Measurements from ENCODE around the gene PSMA5.
"Not testable (repeated sequence)": the region's sequence is repeated elsewhere in the genome, so short reads cannot be mapped to it uniquely, and the experiment has no call there.

PSMA5 gene

DNA sequence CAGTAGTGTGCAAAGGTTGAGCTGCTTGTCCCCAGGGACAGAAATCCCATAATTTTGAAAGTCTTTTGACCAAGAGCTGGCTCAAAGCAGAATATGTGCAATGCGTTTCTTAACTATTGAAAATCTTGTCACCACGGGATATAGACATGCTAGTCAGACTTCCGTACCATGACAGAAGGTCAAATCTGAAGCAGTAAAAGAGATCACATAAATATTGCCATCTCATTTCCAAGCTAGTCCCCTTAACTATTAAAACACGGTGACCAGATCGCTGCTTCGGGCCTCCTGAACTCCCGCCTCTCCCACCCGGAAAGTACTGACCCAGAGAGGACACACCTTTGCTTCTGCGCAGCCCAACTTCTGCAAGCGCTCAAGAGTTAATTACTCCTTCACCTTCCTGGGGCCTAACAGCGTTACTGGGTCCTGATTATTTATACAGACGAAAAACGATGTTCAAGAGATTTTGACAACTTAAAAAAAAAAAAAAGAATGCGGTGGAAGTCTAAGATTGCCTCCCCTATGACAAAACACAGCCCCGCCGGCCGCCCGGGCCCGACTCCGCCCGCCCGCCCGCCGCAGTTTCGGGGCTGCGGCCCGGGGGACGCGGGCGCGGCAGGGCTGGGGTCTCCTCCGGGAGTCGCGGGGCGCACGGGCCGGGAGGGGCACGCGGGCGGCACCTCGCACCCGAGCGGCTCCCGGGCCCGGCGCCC lies 29.2 kb downstream of the PSMA5 start:
- Histone ChIP-seq H3K9ac (ENCODE audit: low read depth, low read length, poor library complexity, severe bottlenecking) (peak overlapping the region; percentile 61), H3K4me1 (ENCODE audit: insufficient read depth, low read length, poor library complexity, severe bottlenecking) (peaks cover 41% of the 10 kb centered on the region), H4K20me1 (ENCODE audit: insufficient read depth, low read length, poor library complexity, severe bottlenecking) (peaks cover 13% of the 10 kb centered on the region), H3K27me3 (ENCODE audit: insufficient read depth, low read length, poor library complexity, severe bottlenecking) (no peaks in the 10 kb centered on the region), H3K79me2 (ENCODE audit: insufficient read depth, low read length) (peaks cover 41% of the 10 kb centered on the region), H3K9me3 (ENCODE audit: insufficient read depth, low read depth, low read length) (no peaks in the 10 kb centered on the region), H3K4me2 (ENCODE audit: low read depth, low read length, poor library complexity, severe bottlenecking) (peak overlapping the region; percentile 92), H2AFZ (ENCODE audit: low read length) (peak overlapping the region; percentile 20; the same call in 1 of the 2 replicates), H3K36me3 (ENCODE audit: insufficient read depth, low read length) (peaks cover 14% of the 10 kb centered on the region; the same call in 1 of the 2 replicates), H3F3A (ENCODE audit: low read depth) (no peaks in the 10 kb centered on the region; the same call in 1 of the 2 replicates), H3K9me2 (replicated peaks; ENCODE audit: low read depth, low read length) (no peaks in the 10 kb centered on the region), H3K4me3 (ENCODE audit: low read length, poor library complexity, severe bottlenecking) (peak overlapping the region; percentile 83)
- TF ChIP-seq EZH2phosphoT487 (IDR thresholded peaks at IDR 0.05; ENCODE audit: borderline replicate concordance), result no peak
- TF ChIP-seq CTCF (conservative IDR thresholded peaks at IDR 0.05; ENCODE audit: low read length), result no peak

DNA sequence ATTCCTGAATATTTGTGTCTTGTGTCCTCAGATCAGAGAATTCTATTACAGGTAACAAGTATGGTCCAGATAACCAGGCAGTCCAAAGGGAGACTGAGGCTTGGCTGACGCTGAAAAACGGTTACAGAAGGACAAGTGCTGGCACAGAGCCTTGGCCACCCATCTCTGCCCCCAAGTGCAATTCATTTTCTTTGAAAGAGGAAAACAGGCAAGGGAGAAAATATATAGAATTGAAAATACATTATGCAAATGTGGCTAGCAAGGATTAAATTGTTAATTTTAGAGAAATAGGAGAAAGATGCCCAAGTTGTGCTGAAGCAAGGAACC lies 29.8 kb downstream of the PSMA5 start:
- Histone ChIP-seq H3K27me3 (ENCODE audit: insufficient read depth, low read length, poor library complexity, severe bottlenecking) (no peaks in the 10 kb centered on the region), H3K9ac (ENCODE audit: low read depth, low read length, poor library complexity, severe bottlenecking) (peak overlapping the region; percentile 61), H3K4me1 (ENCODE audit: insufficient read depth, low read length, poor library complexity, severe bottlenecking) (peaks cover 44% of the 10 kb centered on the region)

GRCh38 chr1:109395602-109396512 lies 30.4 kb downstream of the PSMA5 start:
- H3K4me1 ChIP-seq (ENCODE audit: insufficient read depth, low read length, poor library complexity, severe bottlenecking), result peaks cover 45% of the 10 kb centered on the region
- H3K9me3 ChIP-seq (ENCODE audit: insufficient read depth, low read depth, low read length), result no peaks in the 10 kb centered on the region
- peak overlapping the region; percentile 61 for H3K9ac ChIP-seq (ENCODE audit: low read depth, low read length, poor library complexity, severe bottlenecking)
- peaks cover 13% of the 10 kb centered on the region for H4K20me1 ChIP-seq (ENCODE audit: insufficient read depth, low read length, poor library complexity, severe bottlenecking)
- no peaks in the 10 kb centered on the region for H3K9me2 ChIP-seq (replicated peaks; ENCODE audit: low read depth, low read length)
- H3K36me3 ChIP-seq (ENCODE audit: insufficient read depth, low read length), result peaks cover 4% of the 10 kb centered on the region; the same call in 1 of the 2 replicates
- peak overlapping the region; percentile 92 for H3K4me2 ChIP-seq (ENCODE audit: low read depth, low read length, poor library complexity, severe bottlenecking)
- H3K27me3 ChIP-seq (ENCODE audit: insufficient read depth, low read length, poor library complexity, severe bottlenecking), result no peaks in the 10 kb centered on the region
- H3K4me3 ChIP-seq (ENCODE audit: low read length, poor library complexity, severe bottlenecking), result peak overlapping the region; percentile 83
- no peak overlapping the region for H2AFZ ChIP-seq (ENCODE audit: low read length)
- TF ChIP-seq EZH2phosphoT487 (IDR thresholded peaks at IDR 0.05; ENCODE audit: borderline replicate concordance), result no peak
- TF ChIP-seq CTCF (conservative IDR thresholded peaks at IDR 0.05; ENCODE audit: low read length), result no peak
- peaks cover 52% of the 10 kb centered on the region for H3K79me2 ChIP-seq (ENCODE audit: insufficient read depth, low read length)
- H3F3A ChIP-seq (ENCODE audit: low read depth), result no peaks in the 10 kb centered on the region; the same call in 1 of the 2 replicates

More for the DNA sequence above, 29.8 kb downstream of the PSMA5 start:
- TF ChIP-seq EZH2phosphoT487 (IDR thresholded peaks at IDR 0.05; ENCODE audit: borderline replicate concordance) (no peak), CTCF (conservative IDR thresholded peaks at IDR 0.05; ENCODE audit: low read length) (no peak)
- Histone ChIP-seq H3K36me3 (ENCODE audit: insufficient read depth, low read length) (peaks cover 11% of the 10 kb centered on the region; the same call in 1 of the 2 replicates), H3K9me3 (ENCODE audit: insufficient read depth, low read depth, low read length) (no peaks in the 10 kb centered on the region), H3K9me2 (replicated peaks; ENCODE audit: low read depth, low read length) (no peaks in the 10 kb centered on the region), H2AFZ (ENCODE audit: low read length) (no peak overlapping the region), H3K4me2 (ENCODE audit: low read depth, low read length, poor library complexity, severe bottlenecking) (peak overlapping the region; percentile 92), H4K20me1 (ENCODE audit: insufficient read depth, low read length, poor library complexity, severe bottlenecking) (peaks cover 13% of the 10 kb centered on the region), H3F3A (ENCODE audit: low read depth) (no peaks in the 10 kb centered on the region; the same call in 1 of the 2 replicates), H3K4me3 (ENCODE audit: low read length, poor library complexity, severe bottlenecking) (peak overlapping the region; percentile 83), H3K79me2 (ENCODE audit: insufficient read depth, low read length) (peaks cover 46% of the 10 kb centered on the region)

GRCh38 chr1:109395282-109395599 lies 31.0 kb downstream of the PSMA5 start:
- peaks cover 54% of the 10 kb centered on the region for H3K79me2 ChIP-seq (ENCODE audit: insufficient read depth, low read length)
- H3K4me2 ChIP-seq (ENCODE audit: low read depth, low read length, poor library complexity, severe bottlenecking), result peak overlapping the region; percentile 92
- peaks cover 45% of the 10 kb centered on the region for H3K4me1 ChIP-seq (ENCODE audit: insufficient read depth, low read length, poor library complexity, severe bottlenecking)

More at GRCh38 chr1:109395282-109395599, 31.0 kb downstream of the PSMA5 start:
- H4K20me1 ChIP-seq (ENCODE audit: insufficient read depth, low read length, poor library complexity, severe bottlenecking), result peaks cover 13% of the 10 kb centered on the region
- not testable (repeated sequence) for H3K36me3 ChIP-seq (ENCODE audit: insufficient read depth, low read length); H3F3A ChIP-seq (ENCODE audit: low read depth); H3K9me2 ChIP-seq (replicated peaks; ENCODE audit: low read depth, low read length); H3K9me3 ChIP-seq (ENCODE audit: insufficient read depth, low read depth, low read length); H3K27me3 ChIP-seq (ENCODE audit: insufficient read depth, low read length, poor library complexity, severe bottlenecking); H3K4me3 ChIP-seq (ENCODE audit: low read length, poor library complexity, severe bottlenecking); H3K9ac ChIP-seq (ENCODE audit: low read depth, low read length, poor library complexity, severe bottlenecking); H2AFZ ChIP-seq (ENCODE audit: low read length)

Data from Loucy (cell line).